ENCODE measurements around the gene TRPC1. TPM values are rescaled to one million over a fixed set of nuclear protein-coding genes. Genes with fewer than 3 reads are reported as not detected.
A peak's percentile ranks its signal among the peaks of the same experiment; 100 is the strongest.
"Not testable (repeated sequence)": the region's sequence is repeated elsewhere in the genome, so short reads cannot be mapped to it uniquely, and the experiment has no call there.

TRPC1 gene
- polyA plus RNA-seq, 1 of the 3 experiments (the other 2 are of a cell fraction), result 9.6 TPM

DNA sequence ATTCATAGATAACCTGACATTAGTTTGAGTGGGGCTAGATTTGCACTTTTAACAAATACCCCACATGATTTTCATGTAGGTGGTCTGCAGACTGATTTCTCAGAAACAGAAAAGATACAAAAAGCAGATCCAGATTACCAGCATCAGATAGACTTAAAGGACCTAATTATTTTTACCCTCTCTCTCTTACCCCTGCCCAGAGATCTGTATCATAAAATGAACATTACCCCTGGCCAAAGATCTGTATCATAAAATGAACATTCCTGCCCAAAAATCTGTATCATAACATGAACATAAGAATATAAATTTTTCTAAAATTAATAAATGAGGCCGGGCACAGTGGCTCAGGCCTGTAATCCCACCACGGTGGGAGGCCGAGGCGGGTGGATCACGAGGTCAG lies 14.6 kb upstream of the TRPC1 start:
- no peak for DNase-seq
- no peak overlapping the region for H3K4me2 ChIP-seq
- ChIA-PET POLR2A (no interaction called here), CTCF (no interaction called here)
- H3K36me3 ChIP-seq (replicated peaks in 1 of 2; ENCODE audit: control insufficient read depth in 1 of 2, insufficient read depth in 2 of 2, low read length in 1 of 2), result no peaks in the 10 kb centered on the region
- TF ChIP-seq GATA2 (CRISPR knock-in tag; IDR thresholded peaks at IDR 0.05) (peak; percentile 36), POLR2AphosphoS5 (IDR thresholded peaks at IDR 0.05; ENCODE audit: low read depth, low read length) (no peak)
- TF ChIP-seq, protein P1, sequence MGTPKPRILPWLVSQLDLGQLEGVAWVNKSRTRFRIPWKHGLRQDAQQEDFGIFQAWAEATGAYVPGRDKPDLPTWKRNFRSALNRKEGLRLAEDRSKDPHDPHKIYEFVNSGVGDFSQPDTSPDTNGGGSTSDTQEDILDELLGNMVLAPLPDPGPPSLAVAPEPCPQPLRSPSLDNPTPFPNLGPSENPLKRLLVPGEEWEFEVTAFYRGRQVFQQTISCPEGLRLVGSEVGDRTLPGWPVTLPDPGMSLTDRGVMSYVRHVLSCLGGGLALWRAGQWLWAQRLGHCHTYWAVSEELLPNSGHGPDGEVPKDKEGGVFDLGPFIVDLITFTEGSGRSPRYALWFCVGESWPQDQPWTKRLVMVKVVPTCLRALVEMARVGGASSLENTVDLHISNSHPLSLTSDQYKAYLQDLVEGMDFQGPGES (IDR thresholded peaks at IDR 0.05; ENCODE audit: low read depth, low read length), result no peak
- WGBS (ENCODE audit: low lambda C conversion rate), result 88% methylated on average over 5 of the region's 5 CpGs
- H3K27ac ChIP-seq (ENCODE audit: low read depth in 2 of 2, low read length in 1 of 2), result no peak overlapping the region
- H4K20me1 ChIP-seq (ENCODE audit: insufficient read depth), result no peaks in the 10 kb centered on the region
- H3F3A ChIP-seq (replicated peaks; ENCODE audit: insufficient read depth), result no peaks in the 10 kb centered on the region
- no peaks in the 10 kb centered on the region; a peak in 2 of 4 replicates for H3K4me1 ChIP-seq (ENCODE audit: control insufficient read depth in 1 of 2, insufficient read depth in 2 of 2, low read depth in 1 of 2, low read length in 1 of 2)
- no peaks in the 10 kb centered on the region for H3K9me2 ChIP-seq
- no peaks in the 10 kb centered on the region for H3K27me3 ChIP-seq (ENCODE audit: insufficient read depth)
- H3K9ac ChIP-seq, result no peak overlapping the region
- no peaks in the 10 kb centered on the region for H3K79me2 ChIP-seq (ENCODE audit: insufficient read depth)
- no peak overlapping the region for H2AFZ ChIP-seq (ENCODE audit: low read depth)
- no peaks in the 10 kb centered on the region for H3K9me3 ChIP-seq
- H3K4me3 ChIP-seq (ENCODE audit: low read depth in 2 of 2, low read length in 1 of 2), result no peak overlapping the region

DNA sequence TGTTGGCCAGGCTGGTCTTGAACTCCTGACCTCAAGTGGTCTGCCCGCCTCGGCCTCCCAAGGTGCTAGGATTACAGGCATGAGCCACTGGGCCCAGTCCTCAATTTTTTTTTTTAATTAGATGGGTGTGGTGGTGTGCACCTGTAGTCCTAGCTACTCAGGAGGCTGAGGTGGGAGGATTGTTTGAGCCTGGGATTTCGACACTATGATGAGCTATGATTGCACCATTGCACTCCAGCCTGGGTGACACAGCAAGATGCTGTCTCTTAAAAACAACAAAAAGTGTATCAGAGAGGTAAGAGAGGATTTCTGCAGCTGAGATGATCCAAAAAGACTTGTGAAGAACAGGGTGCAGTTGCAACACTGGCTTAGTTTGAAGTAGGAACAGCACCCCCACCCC lies 9.0 kb upstream of the TRPC1 start:
- H4K20me1 ChIP-seq (ENCODE audit: insufficient read depth); DNase-seq; H3K9me3 ChIP-seq; H3K4me1 ChIP-seq (ENCODE audit: control insufficient read depth in 1 of 2, insufficient read depth in 2 of 2, low read depth in 1 of 2, low read length in 1 of 2); H3F3A ChIP-seq (replicated peaks; ENCODE audit: insufficient read depth); H3K36me3 ChIP-seq (replicated peaks in 1 of 2; ENCODE audit: control insufficient read depth in 1 of 2, insufficient read depth in 2 of 2, low read length in 1 of 2); CTCF ChIA-PET; H3K79me2 ChIP-seq (ENCODE audit: insufficient read depth); H3K4me3 ChIP-seq (ENCODE audit: low read depth in 2 of 2, low read length in 1 of 2); H3K9ac ChIP-seq; H3K27ac ChIP-seq (ENCODE audit: low read depth in 2 of 2, low read length in 1 of 2); H3K27me3 ChIP-seq (ENCODE audit: insufficient read depth); H3K4me2 ChIP-seq; H2AFZ ChIP-seq (ENCODE audit: low read depth); H3K9me2 ChIP-seq; POLR2A ChIA-PET: not testable (repeated sequence)
- 97% methylated on average over 3 of the region's 3 CpGs for WGBS (ENCODE audit: low lambda C conversion rate)

GRCh38 chr3:142716102-142716501 lies 7.7 kb upstream of the TRPC1 start:
- H3K27ac ChIP-seq (ENCODE audit: low read depth in 2 of 2, low read length in 1 of 2), result no peak overlapping the region
- ChIA-PET POLR2A (no interaction called here), CTCF (no interaction called here)
- H3K4me1 ChIP-seq (ENCODE audit: control insufficient read depth in 1 of 2, insufficient read depth in 2 of 2, low read depth in 1 of 2, low read length in 1 of 2), result no peaks in the 10 kb centered on the region
- no peak for TF ChIP-seq POLR2AphosphoS5 (IDR thresholded peaks at IDR 0.05; ENCODE audit: low read depth, low read length)
- no peak for TF ChIP-seq RAD21 (IDR thresholded peaks at IDR 0.05; ENCODE audit: low read length)
- no peak for TF ChIP-seq TAF1 (IDR thresholded peaks at IDR 0.05; ENCODE audit: borderline replicate concordance, low read depth, low read length)
- no peak for TF ChIP-seq SMC3 (IDR thresholded peaks at IDR 0.05; ENCODE audit: low read depth, low read length)
- no peak for TF ChIP-seq TEAD4 (IDR thresholded peaks at IDR 0.05; ENCODE audit: borderline replicate concordance, insufficient read depth)
- no peak for TF ChIP-seq RCOR1 (IDR thresholded peaks at IDR 0.05; ENCODE audit: low read length)
- TF ChIP-seq NRF1 (IDR thresholded peaks at IDR 0.05; ENCODE audit: low read depth, low read length), result no peak
- no peak for TF ChIP-seq FOSL2 (IDR thresholded peaks at IDR 0.05; ENCODE audit: borderline replicate concordance, low read depth)
- WGBS (ENCODE audit: low lambda C conversion rate), result 90% methylated on average over 4 of the region's 4 CpGs
- no peak overlapping the region for H3K9ac ChIP-seq
- H3K27me3 ChIP-seq (ENCODE audit: insufficient read depth), result no peaks in the 10 kb centered on the region
- no peaks in the 10 kb centered on the region for H4K20me1 ChIP-seq (ENCODE audit: insufficient read depth)
- no peaks in the 10 kb centered on the region for H3K36me3 ChIP-seq (replicated peaks in 1 of 2; ENCODE audit: control insufficient read depth in 1 of 2, insufficient read depth in 2 of 2, low read length in 1 of 2)
- H3K9me2 ChIP-seq, result no peaks in the 10 kb centered on the region
- DNase-seq, result no peak
- no peak overlapping the region for H2AFZ ChIP-seq (ENCODE audit: low read depth)
- H3K9me3 ChIP-seq, result no peaks in the 10 kb centered on the region
- no peak overlapping the region for H3K4me2 ChIP-seq
- no peaks in the 10 kb centered on the region for H3F3A ChIP-seq (replicated peaks; ENCODE audit: insufficient read depth)
- H3K79me2 ChIP-seq (ENCODE audit: insufficient read depth), result no peaks in the 10 kb centered on the region
- no peak overlapping the region for H3K4me3 ChIP-seq (ENCODE audit: low read depth in 2 of 2, low read length in 1 of 2)
